ENCODE results near the gene HNF1B.

The HNF1B gene

GRCh38 chr17:37735165-37735564, 9.7 kb downstream of the HNF1B start:
- H3K9me3 ChIP-seq (ENCODE audit: severe bottlenecking) = no peaks in the 10 kb centered on the region
- no peaks in the 10 kb centered on the region for H3K4me1 ChIP-seq (ENCODE audit: insufficient read depth, poor library complexity, severe bottlenecking)
- H3K4me3 ChIP-seq (ENCODE audit: severe bottlenecking) = no peak overlapping the region
- peaks cover 20% of the 10 kb centered on the region for H3K27me3 ChIP-seq (ENCODE audit: insufficient read depth, poor library complexity, severe bottlenecking)
- ATAC-seq (ENCODE audit: low read depth) (no peak), DNase-seq (ENCODE audit: low spot score) (no peak)
- no peak for TF ChIP-seq CTCF (IDR thresholded peaks at IDR 0.05; ENCODE audit: poor library complexity, severe bottlenecking)
- no peak overlapping the region for H3K27ac ChIP-seq (ENCODE audit: poor library complexity, severe bottlenecking)
- no peaks in the 10 kb centered on the region for H3K36me3 ChIP-seq (ENCODE audit: low read depth)

- ATAC-seq (ENCODE audit: low read depth) (no peak), DNase-seq (ENCODE audit: low spot score) (no peak)
- no peaks in the 10 kb centered on the region for H3K4me1 ChIP-seq (ENCODE audit: insufficient read depth, poor library complexity, severe bottlenecking)
- H3K27ac ChIP-seq (ENCODE audit: poor library complexity, severe bottlenecking) = no peak overlapping the region
- H3K36me3 ChIP-seq (ENCODE audit: low read depth) = no peaks in the 10 kb centered on the region
- no peaks in the 10 kb centered on the region for H3K9me3 ChIP-seq (ENCODE audit: severe bottlenecking)
- no peak overlapping the region for H3K4me3 ChIP-seq (ENCODE audit: severe bottlenecking)
- no peaks in the 10 kb centered on the region for H3K27me3 ChIP-seq (ENCODE audit: insufficient read depth, poor library complexity, severe bottlenecking)
- TF ChIP-seq CTCF (IDR thresholded peaks at IDR 0.05; ENCODE audit: poor library complexity, severe bottlenecking) = no peak
These were observed 12.5 kb downstream of the HNF1B start for GRCh38 chr17:37732316-37732715.

- Histone ChIP-seq H3K4me1 (ENCODE audit: insufficient read depth, poor library complexity, severe bottlenecking) (no peaks in the 10 kb centered on the region), H3K27ac (ENCODE audit: poor library complexity, severe bottlenecking) (no peak overlapping the region), H3K9me3 (ENCODE audit: severe bottlenecking) (no peaks in the 10 kb centered on the region), H3K36me3 (ENCODE audit: low read depth) (no peaks in the 10 kb centered on the region), H3K4me3 (ENCODE audit: severe bottlenecking) (no peak overlapping the region), H3K27me3 (ENCODE audit: insufficient read depth, poor library complexity, severe bottlenecking) (no peaks in the 10 kb centered on the region)
- ATAC-seq (ENCODE audit: low read depth) = no peak
- DNase-seq (ENCODE audit: low spot score) = no peak
- no peak for TF ChIP-seq CTCF (IDR thresholded peaks at IDR 0.05; ENCODE audit: poor library complexity, severe bottlenecking)
These were observed 13.8 kb downstream of the HNF1B start for GRCh38 chr17:37731056-37731455.

GRCh38 chr17:37729905-37730304, 15.0 kb downstream of the HNF1B start:
- Histone ChIP-seq H3K27me3 (ENCODE audit: insufficient read depth, poor library complexity, severe bottlenecking) (no peaks in the 10 kb centered on the region), H3K4me3 (ENCODE audit: severe bottlenecking) (no peak overlapping the region), H3K9me3 (ENCODE audit: severe bottlenecking) (no peaks in the 10 kb centered on the region), H3K4me1 (ENCODE audit: insufficient read depth, poor library complexity, severe bottlenecking) (no peaks in the 10 kb centered on the region), H3K27ac (ENCODE audit: poor library complexity, severe bottlenecking) (no peak overlapping the region), H3K36me3 (ENCODE audit: low read depth) (no peaks in the 10 kb centered on the region)
- ATAC-seq (ENCODE audit: low read depth) (no peak), DNase-seq (ENCODE audit: low spot score) (no peak)
- no peak for TF ChIP-seq CTCF (IDR thresholded peaks at IDR 0.05; ENCODE audit: poor library complexity, severe bottlenecking)

- H3K27ac ChIP-seq (ENCODE audit: poor library complexity, severe bottlenecking) = no peak overlapping the region
- DNase-seq (ENCODE audit: low spot score) (no peak), ATAC-seq (ENCODE audit: low read depth) (no peak)
- no peak overlapping the region for H3K4me3 ChIP-seq (ENCODE audit: severe bottlenecking)
- H3K9me3 ChIP-seq (ENCODE audit: severe bottlenecking) = no peaks in the 10 kb centered on the region
- no peak for TF ChIP-seq CTCF (IDR thresholded peaks at IDR 0.05; ENCODE audit: poor library complexity, severe bottlenecking)
- H3K27me3 ChIP-seq (ENCODE audit: insufficient read depth, poor library complexity, severe bottlenecking) = no peaks in the 10 kb centered on the region
- H3K36me3 ChIP-seq (ENCODE audit: low read depth) = no peaks in the 10 kb centered on the region
- no peaks in the 10 kb centered on the region for H3K4me1 ChIP-seq (ENCODE audit: insufficient read depth, poor library complexity, severe bottlenecking)
These were observed 17.8 kb downstream of the HNF1B start for GRCh38 chr17:37726891-37727675.

All from RWPE2 (cell line).